Measurements from ENCODE around the gene PLK1.
A peak's percentile ranks its signal among the peaks of the same experiment; 100 is the strongest.

PLK1 gene

GRCh38 chr16:23683487-23683886 lies 4.8 kb downstream of the PLK1 start:
- Histone ChIP-seq H3K4me2 (ENCODE audit: low read depth, low read length, poor library complexity, severe bottlenecking) (peak overlapping the region; percentile 1), H4K20me1 (ENCODE audit: insufficient read depth, low read length, poor library complexity, severe bottlenecking) (peaks cover 55% of the 10 kb centered on the region), H3K9ac (ENCODE audit: low read depth, low read length, poor library complexity, severe bottlenecking) (no peak overlapping the region), H3K9me3 (ENCODE audit: insufficient read depth, low read depth, low read length) (no peaks in the 10 kb centered on the region), H3K9me2 (replicated peaks; ENCODE audit: low read depth, low read length) (no peaks in the 10 kb centered on the region), H2AFZ (ENCODE audit: low read length) (no peak overlapping the region), H3K4me1 (ENCODE audit: insufficient read depth, low read length, poor library complexity, severe bottlenecking) (peaks cover 26% of the 10 kb centered on the region), H3K79me2 (ENCODE audit: insufficient read depth, low read length) (peaks cover 88% of the 10 kb centered on the region), H3F3A (ENCODE audit: low read depth) (no peaks in the 10 kb centered on the region), H3K36me3 (ENCODE audit: insufficient read depth, low read length) (peaks cover 72% of the 10 kb centered on the region), H3K27me3 (ENCODE audit: insufficient read depth, low read length, poor library complexity, severe bottlenecking) (no peaks in the 10 kb centered on the region), H3K4me3 (ENCODE audit: low read length, poor library complexity, severe bottlenecking) (no peak overlapping the region)
- TF ChIP-seq, protein P1, sequence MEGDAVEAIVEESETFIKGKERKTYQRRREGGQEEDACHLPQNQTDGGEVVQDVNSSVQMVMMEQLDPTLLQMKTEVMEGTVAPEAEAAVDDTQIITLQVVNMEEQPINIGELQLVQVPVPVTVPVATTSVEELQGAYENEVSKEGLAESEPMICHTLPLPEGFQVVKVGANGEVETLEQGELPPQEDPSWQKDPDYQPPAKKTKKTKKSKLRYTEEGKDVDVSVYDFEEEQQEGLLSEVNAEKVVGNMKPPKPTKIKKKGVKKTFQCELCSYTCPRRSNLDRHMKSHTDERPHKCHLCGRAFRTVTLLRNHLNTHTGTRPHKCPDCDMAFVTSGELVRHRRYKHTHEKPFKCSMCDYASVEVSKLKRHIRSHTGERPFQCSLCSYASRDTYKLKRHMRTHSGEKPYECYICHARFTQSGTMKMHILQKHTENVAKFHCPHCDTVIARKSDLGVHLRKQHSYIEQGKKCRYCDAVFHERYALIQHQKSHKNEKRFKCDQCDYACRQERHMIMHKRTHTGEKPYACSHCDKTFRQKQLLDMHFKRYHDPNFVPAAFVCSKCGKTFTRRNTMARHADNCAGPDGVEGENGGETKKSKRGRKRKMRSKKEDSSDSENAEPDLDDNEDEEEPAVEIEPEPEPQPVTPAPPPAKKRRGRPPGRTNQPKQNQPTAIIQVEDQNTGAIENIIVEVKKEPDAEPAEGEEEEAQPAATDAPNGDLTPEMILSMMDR (conservative IDR thresholded peaks at IDR 0.05; ENCODE audit: low read length): no peak
- no peak for TF ChIP-seq EZH2phosphoT487 (IDR thresholded peaks at IDR 0.05; ENCODE audit: borderline replicate concordance)

DNA sequence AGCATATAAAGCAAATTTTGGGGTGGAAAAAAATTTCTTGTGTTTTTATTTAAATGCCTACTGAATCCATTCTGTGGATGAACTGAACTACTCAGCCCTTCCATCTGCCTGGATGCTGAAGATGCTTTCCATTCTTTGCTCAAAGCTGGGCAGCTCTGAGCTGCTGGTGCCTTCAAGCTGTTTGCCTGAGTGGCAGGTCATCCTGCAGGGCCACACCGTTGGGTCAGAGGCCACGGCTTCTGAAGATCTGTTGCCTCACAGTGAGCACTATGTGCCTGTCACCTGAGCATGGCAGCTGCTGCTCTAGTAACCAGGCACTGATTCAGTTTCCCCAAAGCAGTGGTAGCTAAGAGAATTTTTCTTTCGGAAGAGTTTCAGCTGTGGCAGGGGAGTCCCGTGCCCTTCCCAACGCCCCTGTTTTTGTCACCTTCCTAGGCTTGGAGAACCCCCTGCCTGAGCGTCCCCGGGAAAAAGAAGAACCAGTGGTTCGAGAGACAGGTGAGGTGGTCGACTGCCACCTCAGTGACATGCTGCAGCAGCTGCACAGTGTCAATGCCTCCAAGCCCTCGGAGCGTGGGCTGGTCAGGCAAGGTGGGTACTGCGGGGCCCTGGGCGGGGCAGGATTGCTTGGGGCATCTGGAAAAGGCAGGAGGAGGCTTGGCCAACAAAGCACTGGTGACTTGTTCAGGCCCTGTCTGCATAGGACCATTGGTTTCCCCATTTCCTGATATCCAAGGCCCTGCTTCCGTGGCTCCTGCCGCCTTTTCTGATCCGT lies 8.5 kb downstream of the PLK1 start:
- H4K20me1 ChIP-seq (ENCODE audit: insufficient read depth, low read length, poor library complexity, severe bottlenecking): peaks cover 33% of the 10 kb centered on the region
- H3K4me2 ChIP-seq (ENCODE audit: low read depth, low read length, poor library complexity, severe bottlenecking): no peak overlapping the region
- peaks cover 3% of the 10 kb centered on the region for H3K4me1 ChIP-seq (ENCODE audit: insufficient read depth, low read length, poor library complexity, severe bottlenecking)
- H3K27me3 ChIP-seq (ENCODE audit: insufficient read depth, low read length, poor library complexity, severe bottlenecking): no peaks in the 10 kb centered on the region
- no peak overlapping the region for H3K4me3 ChIP-seq (ENCODE audit: low read length, poor library complexity, severe bottlenecking)
- H3K79me2 ChIP-seq (ENCODE audit: insufficient read depth, low read length): peaks cover 52% of the 10 kb centered on the region
- H3K36me3 ChIP-seq (ENCODE audit: insufficient read depth, low read length): peaks cover 90% of the 10 kb centered on the region
- no peak overlapping the region for H2AFZ ChIP-seq (ENCODE audit: low read length)
- H3F3A ChIP-seq (ENCODE audit: low read depth): no peaks in the 10 kb centered on the region
- TF ChIP-seq, protein P1 (conservative IDR thresholded peaks at IDR 0.05; ENCODE audit: low read length): no peak
- TF ChIP-seq EZH2phosphoT487 (IDR thresholded peaks at IDR 0.05; ENCODE audit: borderline replicate concordance): no peak
- H3K9me3 ChIP-seq (ENCODE audit: insufficient read depth, low read depth, low read length): no peaks in the 10 kb centered on the region
- H3K9ac ChIP-seq (ENCODE audit: low read depth, low read length, poor library complexity, severe bottlenecking): no peak overlapping the region
- no peaks in the 10 kb centered on the region for H3K9me2 ChIP-seq (replicated peaks; ENCODE audit: low read depth, low read length)

DNA sequence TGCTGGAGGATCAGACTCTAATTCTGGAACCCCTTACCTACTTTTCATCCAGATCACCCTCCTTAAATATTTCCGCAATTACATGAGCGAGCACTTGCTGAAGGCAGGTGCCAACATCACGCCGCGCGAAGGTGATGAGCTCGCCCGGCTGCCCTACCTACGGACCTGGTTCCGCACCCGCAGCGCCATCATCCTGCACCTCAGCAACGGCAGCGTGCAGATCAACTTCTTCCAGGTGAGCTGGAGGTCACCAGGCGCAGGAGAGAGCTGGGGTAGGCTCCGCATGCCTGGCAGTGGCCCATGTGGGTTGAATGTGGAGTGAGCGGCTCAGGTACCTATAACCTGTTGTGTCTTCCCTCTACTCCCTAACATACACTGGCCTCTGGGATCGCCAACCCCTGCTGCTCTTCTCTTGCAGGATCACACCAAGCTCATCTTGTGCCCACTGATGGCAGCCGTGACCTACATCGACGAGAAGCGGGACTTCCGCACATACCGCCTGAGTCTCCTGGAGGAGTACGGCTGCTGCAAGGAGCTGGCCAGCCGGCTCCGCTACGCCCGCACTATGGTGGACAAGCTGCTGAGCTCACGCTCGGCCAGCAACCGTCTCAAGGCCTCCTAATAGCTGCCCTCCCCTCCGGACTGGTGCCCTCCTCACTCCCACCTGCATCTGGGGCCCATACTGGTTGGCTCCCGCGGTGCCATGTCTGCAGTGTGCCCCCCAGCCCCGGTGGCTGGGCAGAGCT lies 10.9 kb downstream of the PLK1 start:
- peaks cover 28% of the 10 kb centered on the region for H3K79me2 ChIP-seq (ENCODE audit: insufficient read depth, low read length)
- TF ChIP-seq EZH2phosphoT487 (IDR thresholded peaks at IDR 0.05; ENCODE audit: borderline replicate concordance): no peak
- TF ChIP-seq, protein P1 (conservative IDR thresholded peaks at IDR 0.05; ENCODE audit: low read length): no peak
- H3K4me1 ChIP-seq (ENCODE audit: insufficient read depth, low read length, poor library complexity, severe bottlenecking): no peaks in the 10 kb centered on the region
- H3K36me3 ChIP-seq (ENCODE audit: insufficient read depth, low read length): peaks cover 72% of the 10 kb centered on the region; the same call in 1 of the 2 replicates
- no peaks in the 10 kb centered on the region for H3K27me3 ChIP-seq (ENCODE audit: insufficient read depth, low read length, poor library complexity, severe bottlenecking)
- no peak overlapping the region for H3K4me3 ChIP-seq (ENCODE audit: low read length, poor library complexity, severe bottlenecking)
- H3K9ac ChIP-seq (ENCODE audit: low read depth, low read length, poor library complexity, severe bottlenecking): no peak overlapping the region
- H4K20me1 ChIP-seq (ENCODE audit: insufficient read depth, low read length, poor library complexity, severe bottlenecking): peaks cover 22% of the 10 kb centered on the region
- H3K9me3 ChIP-seq (ENCODE audit: insufficient read depth, low read depth, low read length): no peaks in the 10 kb centered on the region
- H3K9me2 ChIP-seq (replicated peaks; ENCODE audit: low read depth, low read length): no peaks in the 10 kb centered on the region
- H3K4me2 ChIP-seq (ENCODE audit: low read depth, low read length, poor library complexity, severe bottlenecking): no peak overlapping the region
- no peaks in the 10 kb centered on the region for H3F3A ChIP-seq (ENCODE audit: low read depth)
- no peak overlapping the region for H2AFZ ChIP-seq (ENCODE audit: low read length)
